ENCODE results near the gene UBTF.

Gene UBTF

GRCh38 chr17:44263345-44263902 lies 43.9 kb upstream of the UBTF start:
- in situ Hi-C loops (cut with HindIII; ENCODE audit: low pct_ligation_motif_present, low sequenced_read_pairs): no loop called here
- Histone ChIP-seq H3K4me3 (ENCODE audit: low read depth, low read length) (no peak overlapping the region), H3K27ac (no peak overlapping the region), H3K36me3 (replicated peaks) (no peaks in the 10 kb centered on the region), H3K27me3 (replicated peaks) (no peaks in the 10 kb centered on the region)
- TF ChIP-seq, protein P1, sequence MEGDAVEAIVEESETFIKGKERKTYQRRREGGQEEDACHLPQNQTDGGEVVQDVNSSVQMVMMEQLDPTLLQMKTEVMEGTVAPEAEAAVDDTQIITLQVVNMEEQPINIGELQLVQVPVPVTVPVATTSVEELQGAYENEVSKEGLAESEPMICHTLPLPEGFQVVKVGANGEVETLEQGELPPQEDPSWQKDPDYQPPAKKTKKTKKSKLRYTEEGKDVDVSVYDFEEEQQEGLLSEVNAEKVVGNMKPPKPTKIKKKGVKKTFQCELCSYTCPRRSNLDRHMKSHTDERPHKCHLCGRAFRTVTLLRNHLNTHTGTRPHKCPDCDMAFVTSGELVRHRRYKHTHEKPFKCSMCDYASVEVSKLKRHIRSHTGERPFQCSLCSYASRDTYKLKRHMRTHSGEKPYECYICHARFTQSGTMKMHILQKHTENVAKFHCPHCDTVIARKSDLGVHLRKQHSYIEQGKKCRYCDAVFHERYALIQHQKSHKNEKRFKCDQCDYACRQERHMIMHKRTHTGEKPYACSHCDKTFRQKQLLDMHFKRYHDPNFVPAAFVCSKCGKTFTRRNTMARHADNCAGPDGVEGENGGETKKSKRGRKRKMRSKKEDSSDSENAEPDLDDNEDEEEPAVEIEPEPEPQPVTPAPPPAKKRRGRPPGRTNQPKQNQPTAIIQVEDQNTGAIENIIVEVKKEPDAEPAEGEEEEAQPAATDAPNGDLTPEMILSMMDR (IDR thresholded peaks at IDR 0.05; ENCODE audit: low read depth, low read length, missing control alignments): no peak
- DNase-seq: no peak

GRCh38 chr17:44262654-44263225 lies 43.3 kb upstream of the UBTF start:
- no peak overlapping the region for H3K4me3 ChIP-seq (ENCODE audit: low read depth, low read length)
- TF ChIP-seq, protein P1 (IDR thresholded peaks at IDR 0.05; ENCODE audit: low read depth, low read length, missing control alignments): no peak
- H3K36me3 ChIP-seq (replicated peaks): no peaks in the 10 kb centered on the region
- in situ Hi-C loops (cut with HindIII; ENCODE audit: low pct_ligation_motif_present, low sequenced_read_pairs): no loop called here
- DNase-seq: no peak
- H3K27me3 ChIP-seq (replicated peaks): no peaks in the 10 kb centered on the region
- no peak overlapping the region for H3K27ac ChIP-seq

- Histone ChIP-seq H3K27ac (no peak overlapping the region), H3K4me3 (ENCODE audit: low read depth, low read length) (no peak overlapping the region), H3K27me3 (replicated peaks) (no peaks in the 10 kb centered on the region), H3K36me3 (replicated peaks) (no peaks in the 10 kb centered on the region)
- in situ Hi-C loops (cut with HindIII; ENCODE audit: low pct_ligation_motif_present, low sequenced_read_pairs): no loop called here
- no peak for DNase-seq
- TF ChIP-seq, protein P1 (IDR thresholded peaks at IDR 0.05; ENCODE audit: low read depth, low read length, missing control alignments): no peak
These were observed 40.8 kb upstream of the UBTF start for GRCh38 chr17:44260296-44260695.

DNA sequence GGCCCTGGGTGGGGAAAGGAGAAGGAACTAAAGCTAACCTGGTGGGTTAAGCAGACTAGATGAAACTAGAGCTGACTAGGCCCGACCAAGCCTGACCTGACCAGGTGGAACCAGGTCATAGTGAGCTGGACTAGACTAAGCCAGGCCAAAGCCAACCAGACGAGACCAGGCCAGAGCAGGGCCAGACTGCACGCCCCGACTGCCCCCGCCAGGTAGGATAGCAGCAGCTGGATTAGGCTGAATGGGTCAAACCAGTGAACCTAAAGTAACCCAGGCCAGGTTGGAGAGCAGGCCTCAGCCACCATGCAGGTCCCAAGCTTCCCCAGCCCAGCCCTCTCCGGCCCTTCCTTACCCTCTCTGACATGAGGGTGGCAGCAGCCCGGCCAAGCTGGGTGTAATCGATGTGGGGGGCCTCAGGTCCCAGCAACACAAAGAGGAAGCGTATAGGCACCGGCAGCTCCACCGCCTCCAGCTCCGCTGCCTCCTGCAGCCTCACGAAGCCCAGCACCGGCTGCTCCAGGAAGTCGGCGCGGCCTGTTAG lies 39.4 kb upstream of the UBTF start:
- H3K4me3 ChIP-seq (ENCODE audit: low read depth, low read length): no peak overlapping the region
- H3K27ac ChIP-seq: no peak overlapping the region
- in situ Hi-C loops (cut with HindIII; ENCODE audit: low pct_ligation_motif_present, low sequenced_read_pairs): no loop called here
- no peak for DNase-seq
- peaks cover 2% of the 10 kb centered on the region for H3K27me3 ChIP-seq (replicated peaks)
- TF ChIP-seq, protein P1 (IDR thresholded peaks at IDR 0.05; ENCODE audit: low read depth, low read length, missing control alignments): no peak
- no peaks in the 10 kb centered on the region for H3K36me3 ChIP-seq (replicated peaks)

DNA sequence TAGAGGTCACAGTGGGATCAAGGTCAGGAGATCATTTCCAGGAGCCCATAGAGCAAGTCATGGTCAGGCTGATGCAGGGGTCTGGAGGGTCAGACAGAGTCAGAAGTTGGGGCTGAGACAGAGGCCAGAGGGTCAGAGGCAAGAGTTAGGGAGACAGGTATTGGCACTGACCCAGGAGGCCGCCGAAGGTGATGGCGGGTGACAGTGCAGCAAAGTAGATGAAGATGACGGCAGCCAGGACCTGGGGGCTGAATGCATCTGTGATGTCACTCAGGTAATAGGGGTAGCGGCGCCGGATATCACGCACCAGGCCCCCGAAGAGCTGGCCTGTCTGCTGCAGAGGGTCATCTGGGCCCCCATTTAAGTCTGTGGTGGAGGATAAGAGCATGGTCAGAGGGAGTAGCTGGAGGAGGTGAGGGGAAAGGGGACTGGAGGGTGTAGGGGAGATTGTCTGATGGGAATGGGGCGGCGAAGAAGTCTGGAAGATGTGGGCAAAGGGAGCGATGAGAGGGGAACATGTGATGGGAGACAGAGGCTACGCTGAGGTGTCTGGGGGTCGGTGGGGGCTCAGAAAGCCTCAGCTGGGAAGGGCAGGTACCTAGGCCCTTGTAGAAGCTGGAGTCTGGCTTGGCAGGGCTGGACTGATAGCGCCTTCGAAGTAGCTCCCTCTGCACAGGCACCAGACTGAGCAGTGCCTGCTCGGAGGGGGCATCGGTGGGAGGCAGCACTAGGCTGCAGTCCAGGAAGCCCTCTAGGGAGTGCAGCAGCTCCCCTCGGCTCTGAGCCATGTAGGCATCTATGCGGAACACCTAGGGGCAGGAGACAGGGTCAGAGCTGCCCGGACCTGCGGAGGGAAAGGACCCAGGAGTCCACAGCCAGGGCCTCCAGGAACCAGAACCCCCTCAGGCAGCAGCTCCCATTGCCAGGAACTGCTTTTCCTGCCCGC lies 38.6 kb upstream of the UBTF start:
- TF ChIP-seq, protein P1 (IDR thresholded peaks at IDR 0.05; ENCODE audit: low read depth, low read length, missing control alignments): no peak
- no peak for DNase-seq
- Histone ChIP-seq H3K4me3 (ENCODE audit: low read depth, low read length) (no peak overlapping the region), H3K36me3 (replicated peaks) (no peaks in the 10 kb centered on the region), H3K27ac (no peak overlapping the region), H3K27me3 (replicated peaks) (peaks cover 2% of the 10 kb centered on the region)
- in situ Hi-C loops (cut with HindIII; ENCODE audit: low pct_ligation_motif_present, low sequenced_read_pairs): no loop called here

All from brain microvascular endothelial cell (primary cell).